ENCODE results near the gene AK4. TPM values are rescaled to one million over a fixed set of nuclear protein-coding genes. Genes with fewer than 3 reads are reported as not detected.

Gene AK4
- total RNA-seq, 1 donor from 2014 or later = 18.9 TPM

GRCh38 chr1:65176591-65176990, 28.6 kb downstream of the AK4 start:
- DNase-seq = no peak

- no peak for DNase-seq
Measured at GRCh38 chr1:65177457-65177856, 29.5 kb downstream of the AK4 start.

GRCh38 chr1:65178235-65178634, 30.2 kb downstream of the AK4 start:
- DNase-seq = no peak

GRCh38 chr1:65179148-65179547, 31.1 kb downstream of the AK4 start:
- DNase-seq = no peak

GRCh38 chr1:65180977-65181376, 33.0 kb downstream of the AK4 start:
- no peak for DNase-seq

- DNase-seq = no peak
Measured at GRCh38 chr1:65182658-65183268, 34.8 kb downstream of the AK4 start.

- no peak for DNase-seq
Measured at GRCh38 chr1:65189576-65190115, 41.6 kb downstream of the AK4 start.

- DNase-seq = no peak
Measured at GRCh38 chr1:65190229-65190628, 42.2 kb downstream of the AK4 start.

GRCh38 chr1:65193129-65193695, 45.2 kb downstream of the AK4 start:
- DNase-seq = no peak

GRCh38 chr1:65195495-65196417, 47.8 kb downstream of the AK4 start:
- DNase-seq = peak; percentile 87

- no peak for DNase-seq
Measured at GRCh38 chr1:65196926-65197325, 48.9 kb downstream of the AK4 start.

- no peak for DNase-seq
Measured at GRCh38 chr1:65197636-65198035, 49.6 kb downstream of the AK4 start.

GRCh38 chr1:65198096-65198495, 50.1 kb downstream of the AK4 start:
- DNase-seq = no peak

GRCh38 chr1:65200411-65200810, 52.4 kb downstream of the AK4 start:
- DNase-seq = no peak

GRCh38 chr1:65206836-65207235, 58.8 kb downstream of the AK4 start:
- no peak for DNase-seq

- peak; percentile 38 for DNase-seq
Measured at GRCh38 chr1:65207317-65207716, 59.3 kb downstream of the AK4 start.

- DNase-seq = no peak
Measured at GRCh38 chr1:65208563-65208973, 60.6 kb downstream of the AK4 start.

GRCh38 chr1:65209005-65209885, 61.2 kb downstream of the AK4 start:
- DNase-seq = peak; percentile 55

GRCh38 chr1:65210325-65210724, 62.3 kb downstream of the AK4 start:
- no peak for DNase-seq

GRCh38 chr1:65211331-65211730, 63.3 kb downstream of the AK4 start:
- DNase-seq = no peak

- no peak for DNase-seq
Measured at GRCh38 chr1:65213271-65214023, 65.4 kb downstream of the AK4 start.
